ENCODE data around the gene TCEAL4.

DNA sequence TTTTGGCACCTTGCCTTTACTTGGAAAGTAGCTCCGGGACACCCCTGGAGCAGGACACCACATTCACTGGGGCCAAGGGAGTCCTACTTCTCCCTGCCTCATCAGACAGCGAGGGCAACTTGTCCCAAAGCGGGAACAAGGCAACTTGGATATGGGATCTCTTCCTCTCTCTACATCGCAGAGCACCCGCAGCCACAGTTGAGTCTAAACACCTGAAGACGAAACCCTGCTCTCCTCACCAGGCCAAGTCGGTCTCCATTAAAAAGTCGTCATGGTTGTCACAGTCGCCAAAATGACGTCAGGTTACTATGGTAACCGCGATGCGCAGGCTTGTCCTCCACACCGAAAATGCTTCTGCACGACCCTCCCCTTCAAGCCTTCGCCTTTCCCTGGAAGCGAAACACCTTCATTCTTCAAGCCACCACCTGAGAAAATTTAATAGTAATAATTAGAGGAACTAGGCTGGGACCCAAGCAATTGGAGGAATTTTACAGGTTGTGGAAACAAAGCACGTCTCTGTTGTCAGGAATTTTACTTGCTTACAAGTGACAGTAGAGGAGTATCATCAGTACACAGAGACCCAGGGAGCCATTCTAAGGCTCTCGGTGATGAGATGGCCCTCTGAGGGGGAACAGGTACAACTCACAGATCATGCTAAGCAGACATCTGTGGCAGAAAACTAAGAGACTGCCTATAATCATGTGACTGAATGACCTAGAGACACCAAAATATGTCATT, 30.5 kb upstream of the TCEAL4 start:
- peak; percentile 56; the same call in 1 of the 2 replicates for TF ChIP-seq POLR2A (IDR thresholded peaks at IDR 0.05; ENCODE audit: low read depth, low read length)
- no peak for TF ChIP-seq POLR2AphosphoS5 (IDR thresholded peaks at IDR 0.05; ENCODE audit: low read depth, low read length)
- TF ChIP-seq TAF1 (IDR thresholded peaks at IDR 0.05; ENCODE audit: borderline replicate concordance, low read depth, low read length) = 0 out of 2 replicates have a peak, but pooled peaks have one; percentile 32

All from GM12892 (cell line).